DND-41 (cell line): Measurements from ENCODE around the gene BCKDHB.

Experiments
- ATAC-seq: fragments of 200-7000 bp; cut with Tn5 transposase; 3 replicates; pipeline ENCODE4 v1.9.1; 2021; ENCODE audit warnings: low read depth; ENCODE audit not compliant: insufficient read depth
- DNase-seq: peaks from one replicate; pipeline ENCODE4 v3.0.0-alpha.2; 2020
- H2AFZ ChIP-seq: 2 replicates; pipeline ENCODE4 v1.6.0; 2012; ENCODE audit warnings: low read depth, low read length
- H3K27ac ChIP-seq: 2 replicates; pipeline ENCODE4 v1.5.1; 2012; ENCODE audit warnings: low read length, inconsistent platforms
- H3K27me3 ChIP-seq: fragments of 200-600 bp; sonication (generic); 2 replicates; pipeline ENCODE4 v1.6.0; 2012; ENCODE audit warnings: low read length, mild to moderate bottlenecking, inconsistent platforms; ENCODE audit not compliant: insufficient read depth, poor library complexity
- H3K36me3 ChIP-seq: 2 replicates; pipeline ENCODE4 v1.5.1; 2012; ENCODE audit warnings: low read length, inconsistent platforms; ENCODE audit not compliant: insufficient read depth
- H3K4me1 ChIP-seq: 2 replicates; pipeline ENCODE4 v1.5.1; 2012; ENCODE audit warnings: mild to moderate bottlenecking, low read length; ENCODE audit not compliant: insufficient read depth
- H3K4me2 ChIP-seq: 2 replicates; pipeline ENCODE4 v1.6.0; 2012; ENCODE audit warnings: mild to moderate bottlenecking, moderate library complexity, low read length, inconsistent platforms; ENCODE audit not compliant: insufficient read depth
- H3K4me3 ChIP-seq, 2 experiments: fragments of 200-600 bp in 1 of 2; shearing (Covaris generic) in 1 of 2; 2 replicates each; pipeline ENCODE4 v1.5.1; 2012 to 2016; ENCODE audit warnings: inconsistent platforms in 2 of 2, low read length in 2 of 2, mild to moderate bottlenecking in 2 of 2, low read depth in 1 of 2, moderate library complexity in 1 of 2
- H3K79me2 ChIP-seq: 2 replicates; pipeline ENCODE4 v1.6.0; 2012; ENCODE audit warnings: low read length, inconsistent platforms; ENCODE audit not compliant: insufficient read depth
- H3K9ac ChIP-seq: 2 replicates; pipeline ENCODE4 v1.6.0; 2012; ENCODE audit warnings: low read depth, mild to moderate bottlenecking, inconsistent platforms, low read length, moderate library complexity
- H3K9me3 ChIP-seq: 2 replicates; pipeline ENCODE4 v1.5.1; 2012; ENCODE audit warnings: low read length, moderate library complexity, mild to moderate bottlenecking, inconsistent platforms; ENCODE audit not compliant: insufficient read depth, severe bottlenecking
- H4K20me1 ChIP-seq: 2 replicates; pipeline ENCODE4 v1.6.0; 2012; ENCODE audit warnings: low read length; ENCODE audit not compliant: insufficient read depth
- CTCF ChIP-seq: IDR thresholded peaks from 2 replicates; pipeline ENCODE4 v1.5.1; 2012; ENCODE audit warnings: borderline replicate concordance, low read length, moderate library complexity, mild to moderate bottlenecking; ENCODE audit not compliant: poor library complexity, severe bottlenecking; ENCODE audit errors: extremely low read depth
- EZH2 ChIP-seq: IDR thresholded peaks from 3 replicates; pipeline ENCODE4 v1.6.1; 2012; ENCODE audit warnings: borderline replicate concordance, low read depth, mild to moderate bottlenecking, moderate library complexity, low read length, inconsistent platforms; ENCODE audit not compliant: severe bottlenecking

BCKDHB gene

GRCh38 chr6:80181352-80182081 lies 75.0 kb downstream of the BCKDHB start:
- no peak overlapping the region for H2AFZ ChIP-seq
- no peak overlapping the region for H3K9ac ChIP-seq
- H3K9me3 ChIP-seq: no peaks in the 10 kb centered on the region
- DNase-seq (no peak), ATAC-seq (no peak)
- no peak overlapping the region for H3K27ac ChIP-seq
- no peaks in the 10 kb centered on the region for H4K20me1 ChIP-seq
- no peaks in the 10 kb centered on the region for H3K4me1 ChIP-seq
- no peak overlapping the region for H3K4me2 ChIP-seq
- TF ChIP-seq EZH2 (no peak), CTCF (no peak)
- H3K36me3 ChIP-seq: no peaks in the 10 kb centered on the region
- H3K79me2 ChIP-seq: no peaks in the 10 kb centered on the region
- no peaks in the 10 kb centered on the region for H3K27me3 ChIP-seq
- no peak overlapping the region for H3K4me3 ChIP-seq

- Histone ChIP-seq H3K36me3 (no peaks in the 10 kb centered on the region), H3K4me1 (no peaks in the 10 kb centered on the region), H3K9me3 (no peaks in the 10 kb centered on the region), H3K27ac (no peak overlapping the region), H3K9ac (no peak overlapping the region), H3K4me2 (no peak overlapping the region), H2AFZ (no peak overlapping the region), H3K27me3 (no peaks in the 10 kb centered on the region), H3K79me2 (no peaks in the 10 kb centered on the region), H3K4me3 (no peak overlapping the region), H4K20me1 (no peaks in the 10 kb centered on the region)
- no peak for TF ChIP-seq EZH2
- no peak for TF ChIP-seq CTCF
- DNase-seq: no peak
- no peak for ATAC-seq
Observed at GRCh38 chr6:80182308-80182707, 75.8 kb downstream of the BCKDHB start.

GRCh38 chr6:80183019-80183795 lies 76.7 kb downstream of the BCKDHB start:
- H3K79me2 ChIP-seq: no peaks in the 10 kb centered on the region
- DNase-seq (no peak), ATAC-seq (no peak)
- H3K36me3 ChIP-seq: no peaks in the 10 kb centered on the region
- no peak overlapping the region for H3K4me2 ChIP-seq
- H3K27me3 ChIP-seq: no peaks in the 10 kb centered on the region
- H3K4me3 ChIP-seq: no peak overlapping the region
- H3K9me3 ChIP-seq: no peaks in the 10 kb centered on the region
- H3K27ac ChIP-seq: no peak overlapping the region
- H3K9ac ChIP-seq: no peak overlapping the region
- no peaks in the 10 kb centered on the region for H3K4me1 ChIP-seq
- H2AFZ ChIP-seq: no peak overlapping the region
- TF ChIP-seq CTCF (no peak), EZH2 (no peak)
- H4K20me1 ChIP-seq: no peaks in the 10 kb centered on the region
